HEK293 (cell line): ENCODE results near the gene ASCL5.

ENCODE experiments used
- CTCF ChIP-seq: fragments of 450-650 bp; formaldehyde crosslinking; IDR thresholded peaks from 2 replicates; pipeline ENCODE4 v1.5.1; 2016; ENCODE audit warnings: missing biosample characterization, missing genetic modification characterization
- INSM2 ChIP-seq: fragments of 450-650 bp; formaldehyde crosslinking; IDR thresholded peaks from 2 replicates; pipeline ENCODE4 v1.5.1; 2016; ENCODE audit warnings: missing biosample characterization, missing genetic modification characterization
- KLF1 ChIP-seq: fragments of 450-650 bp; formaldehyde crosslinking; IDR thresholded peaks from 2 replicates; pipeline ENCODE4 v1.5.1; 2016; ENCODE audit warnings: missing biosample characterization, missing genetic modification characterization
- REST ChIP-seq: fragments of 450-650 bp; formaldehyde crosslinking; IDR thresholded peaks from 2 replicates; pipeline ENCODE4 v1.5.1; 2016; ENCODE audit warnings: missing biosample characterization, missing genetic modification characterization
- SP2 ChIP-seq: fragments of 450-650 bp; formaldehyde crosslinking; IDR thresholded peaks from 2 replicates; pipeline ENCODE4 v1.5.1; 2016; ENCODE audit warnings: missing biosample characterization, missing genetic modification characterization
- TCF7L2 ChIP-seq: IDR thresholded peaks from 2 replicates; pipeline ENCODE4 v1.6.1; 2011; ENCODE audit warnings: low read depth, mild to moderate bottlenecking, inconsistent platforms, low read length, moderate library complexity, borderline replicate concordance
- WT1 ChIP-seq: fragments of 450-650 bp; formaldehyde crosslinking; IDR thresholded peaks from 2 replicates; pipeline ENCODE4 v1.5.1; 2016; ENCODE audit warnings: missing biosample characterization, missing genetic modification characterization
- ZNF114 ChIP-seq: fragments of 450-650 bp; formaldehyde crosslinking; IDR thresholded peaks from 2 replicates; pipeline ENCODE4 v1.5.0; 2017; ENCODE audit warnings: missing biosample characterization, missing genetic modification characterization
- ZNF16 ChIP-seq: fragments of 450-650 bp; formaldehyde crosslinking; IDR thresholded peaks from 2 replicates; pipeline ENCODE4 v1.5.1; 2016; ENCODE audit warnings: low read depth, missing biosample characterization, missing genetic modification characterization
- ZNF530 ChIP-seq: fragments of 450-650 bp; formaldehyde crosslinking; IDR thresholded peaks from 2 replicates; pipeline ENCODE4 v1.5.1; 2016; ENCODE audit warnings: low read depth, missing biosample characterization, missing genetic modification characterization
- ZNF561 ChIP-seq: fragments of 450-650 bp; IDR thresholded peaks from 2 replicates; pipeline ENCODE4 v1.5.1; 2018; ENCODE audit warnings: missing biosample characterization, missing genetic modification characterization, borderline replicate concordance
- ZNF660 ChIP-seq: fragments of 450-650 bp; IDR thresholded peaks from 2 replicates; pipeline ENCODE4 v1.5.1; 2018; ENCODE audit warnings: missing biosample characterization, mild to moderate bottlenecking, missing genetic modification characterization
- ZNF785 ChIP-seq: fragments of 450-650 bp; formaldehyde crosslinking; IDR thresholded peaks from 2 replicates; pipeline ENCODE4 v1.5.1; 2016; ENCODE audit warnings: missing biosample characterization, missing genetic modification characterization
- TF ChIP-seq, protein P1 (sequence below): fragments of 450-650 bp; formaldehyde crosslinking; IDR thresholded peaks from 2 replicates; pipeline ENCODE4 v1.5.1; 2017; ENCODE audit warnings: missing biosample characterization, missing genetic modification characterization

DNA sequence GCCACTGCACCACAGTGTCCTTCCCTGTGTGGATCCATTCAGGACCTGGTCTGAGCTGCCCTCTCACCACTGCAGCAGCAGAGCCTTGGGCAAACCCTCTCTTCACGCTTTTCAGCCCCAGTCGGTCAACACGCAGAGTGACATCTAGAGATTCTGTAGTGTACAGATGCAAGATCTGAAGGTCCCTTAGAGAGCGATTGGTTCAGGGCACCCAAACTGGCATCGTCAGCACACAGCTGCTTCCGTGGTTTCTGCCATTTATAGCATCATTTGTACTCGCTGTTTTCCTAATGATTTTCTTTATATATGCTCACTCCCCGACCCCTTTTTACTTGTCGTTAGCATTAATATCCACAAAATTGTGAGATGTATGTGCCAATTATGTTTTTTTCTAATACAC is 1.5 kb upstream of the ASCL5 start:
- no peak for TF ChIP-seq CTCF (tag by site-specific recombination)
- TF ChIP-seq KLF1 (tag by site-specific recombination) = no peak
- TF ChIP-seq ZNF785 = no peak
- no peak for TF ChIP-seq ZNF660
- TF ChIP-seq ZNF530 (tag by site-specific recombination) = no peak
- TF ChIP-seq, protein P1, sequence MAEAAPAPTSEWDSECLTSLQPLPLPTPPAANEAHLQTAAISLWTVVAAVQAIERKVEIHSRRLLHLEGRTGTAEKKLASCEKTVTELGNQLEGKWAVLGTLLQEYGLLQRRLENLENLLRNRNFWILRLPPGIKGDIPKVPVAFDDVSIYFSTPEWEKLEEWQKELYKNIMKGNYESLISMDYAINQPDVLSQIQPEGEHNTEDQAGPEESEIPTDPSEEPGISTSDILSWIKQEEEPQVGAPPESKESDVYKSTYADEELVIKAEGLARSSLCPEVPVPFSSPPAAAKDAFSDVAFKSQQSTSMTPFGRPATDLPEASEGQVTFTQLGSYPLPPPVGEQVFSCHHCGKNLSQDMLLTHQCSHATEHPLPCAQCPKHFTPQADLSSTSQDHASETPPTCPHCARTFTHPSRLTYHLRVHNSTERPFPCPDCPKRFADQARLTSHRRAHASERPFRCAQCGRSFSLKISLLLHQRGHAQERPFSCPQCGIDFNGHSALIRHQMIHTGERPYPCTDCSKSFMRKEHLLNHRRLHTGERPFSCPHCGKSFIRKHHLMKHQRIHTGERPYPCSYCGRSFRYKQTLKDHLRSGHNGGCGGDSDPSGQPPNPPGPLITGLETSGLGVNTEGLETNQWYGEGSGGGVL (tag by site-specific recombination) = no peak
- no peak for TF ChIP-seq ZNF114 (tag by site-specific recombination)
- TF ChIP-seq ZNF561 (tag by site-specific recombination) = no peak
- no peak for TF ChIP-seq SP2
- TF ChIP-seq WT1 (tag by site-specific recombination) = no peak
- TF ChIP-seq REST (tag by site-specific recombination) = no peak
- TF ChIP-seq INSM2 (tag by site-specific recombination) = no peak
- TF ChIP-seq ZNF16 (tag by site-specific recombination) = no peak
- TF ChIP-seq TCF7L2 = no peak
